Thyroid gland (tissue), 4 donors: ENCODE data around the gene NLK. TPM values are rescaled to one million over a fixed set of nuclear protein-coding genes. Genes with fewer than 3 reads are reported as not detected.

ENCODE experiments used
- DNase-seq, 2 donors: peaks; one replicate each; pipeline ENCODE4 v3.0.0-alpha.2; 2019
- H3K27ac ChIP-seq, 3 donors: fragments of 200-600 bp; sonication (generic); 1 replicate in 2 of 3; 2 replicates in 1 of 3; pipeline ENCODE4 v1.5.1; 2016 to 2019; ENCODE audit warnings: mild to moderate bottlenecking in 1 of 3, moderate library complexity in 1 of 3
- H3K27me3 ChIP-seq: fragments of 200-600 bp; sonication (generic); one replicate; pipeline ENCODE4 v1.5.1; 2019
- H3K36me3 ChIP-seq, 2 donors: fragments of 200-600 bp; sonication (generic); one replicate each; pipeline ENCODE4 v1.5.1; 2016 to 2019
- H3K4me1 ChIP-seq, 2 donors: fragments of 200-600 bp; sonication (generic); one replicate each; pipeline ENCODE4 v1.5.1; 2017 to 2019
- H3K4me3 ChIP-seq, 3 donors: fragments of 200-600 bp; sonication (generic); replicated peaks in 1 of 3; 1 replicate in 2 of 3; 2 replicates in 1 of 3; pipeline ENCODE4 v1.5.1; 2016; ENCODE audit warnings: mild to moderate bottlenecking in 1 of 3
- H3K9me3 ChIP-seq: fragments of 200-600 bp; sonication (generic); one replicate; pipeline ENCODE4 v1.5.1; 2017
- CTCF ChIP-seq, 6 experiments: fragments of 200-600 bp in 3 of 6; fragments of 450-650 bp in 3 of 6; sonication (generic) in 3 of 6; IDR thresholded peaks; one replicate each; pipeline ENCODE4 v1.5.1; 2016 to 2019; ENCODE audit warnings: antibody characterized with exemption in 6 of 6, mild to moderate bottlenecking in 2 of 6, inconsistent platforms in 1 of 6, moderate library complexity in 1 of 6
- POLR2A ChIP-seq, 2 donors: fragments of 450-650 bp; IDR thresholded peaks; one replicate each; pipeline ENCODE4 v1.6.1; 2017; ENCODE audit warnings: antibody characterized with exemption in 2 of 2, mild to moderate bottlenecking in 2 of 2, moderate library complexity in 1 of 2
- WGBS, 2 donors: methylation state at CpG; one replicate each; pipeline ENCODE4 v1.1.5; 2017; 5-methylcytosine and 5-hydroxymethylcytosine counted together
- intact Hi-C: fragments of 100-400 bp; cut with DNase I; formaldehyde crosslinking; loops from one replicate; pipeline ENCODE4 v1.15.1; 2023
- total RNA-seq, 4 donors: library from RNA; depleted of rRNA; stranded (reverse); fragments of >200 nt; gene quantifications; one replicate each; pipeline ENCODE4 v1.2.3, GENCODE V29; 2016

The NLK gene
- total RNA-seq, 4 donors from 2014 or later, result 37.7 to 54.2 (median 46.0) TPM

- WGBS, 2 donors, result 61 to 63% methylated on average over 5 of the region's 5 CpGs
These were observed 132.0 kb downstream of the NLK start for GRCh38 chr17:28174352-28175046.

GRCh38 chr17:28177351-28177750 lies 134.9 kb downstream of the NLK start:
- Histone ChIP-seq H3K27me3 (no peaks in the 10 kb centered on the region), H3K36me3 (no peaks in the 10 kb centered on the region), H3K9me3 (no peaks in the 10 kb centered on the region), H3K4me1 (peaks cover 6 to 17% of the 10 kb centered on the region in 2 donors), H3K27ac (no peak overlapping the region), H3K4me3 (no peak overlapping the region)
- 93 to 96% methylated on average over 2 of the region's 2 CpGs for WGBS, 2 donors
- no peak for DNase-seq
- intact Hi-C loops, result no loop called here
- TF ChIP-seq CTCF (IDR thresholded peaks at IDR 0.05) (no peak), POLR2A (IDR thresholded peaks at IDR 0.05) (no peak)

More at GRCh38 chr17:28174352-28175046, 132.0 kb downstream of the NLK start:
- H3K36me3 ChIP-seq, result no peaks in the 10 kb centered on the region
- intact Hi-C loops, result no loop called here
- H3K4me3 ChIP-seq, result no peak overlapping the region
- no peaks in the 10 kb centered on the region for H3K9me3 ChIP-seq
- H3K27ac ChIP-seq, result peak overlapping the region in 1 of 3 donors; percentile 33
- no peak for DNase-seq
- TF ChIP-seq POLR2A (IDR thresholded peaks at IDR 0.05) (no peak), CTCF (IDR thresholded peaks at IDR 0.05) (no peak)
- H3K4me1 ChIP-seq, result peaks cover 6 to 17% of the 10 kb centered on the region in 2 donors
- H3K27me3 ChIP-seq, result no peaks in the 10 kb centered on the region

- TF ChIP-seq CTCF (IDR thresholded peaks at IDR 0.05), result no peak
- no peak for TF ChIP-seq POLR2A (IDR thresholded peaks at IDR 0.05)
- Histone ChIP-seq H3K9me3 (no peaks in the 10 kb centered on the region), H3K4me3 (no peak overlapping the region), H3K4me1 (peaks cover 3 to 6% of the 10 kb centered on the region in 2 donors), H3K27ac (no peak overlapping the region), H3K36me3 (no peaks in the 10 kb centered on the region), H3K27me3 (no peaks in the 10 kb centered on the region)
- WGBS, 2 donors, result 93 to 94% methylated on average over 3 of the region's 3 CpGs
- no peak for DNase-seq
- intact Hi-C loops, result no loop called here
These were observed 136.3 kb downstream of the NLK start for GRCh38 chr17:28178800-28179199.

- TF ChIP-seq CTCF (IDR thresholded peaks at IDR 0.05) (no peak), POLR2A (IDR thresholded peaks at IDR 0.05) (no peak)
- intact Hi-C loops, result no loop called here
- H3K27me3 ChIP-seq, result no peaks in the 10 kb centered on the region
These were observed 138.0 kb downstream of the NLK start for GRCh38 chr17:28180449-28180848.

GRCh38 chr17:28181568-28181967 lies 139.1 kb downstream of the NLK start:
- no peaks in the 10 kb centered on the region for H3K9me3 ChIP-seq
- 95 to 96% methylated on average over 9 of the region's 9 CpGs for WGBS, 2 donors

More at GRCh38 chr17:28180449-28180848, 138.0 kb downstream of the NLK start:
- Histone ChIP-seq H3K4me1 (no peaks in the 10 kb centered on the region), H3K27ac (no peak overlapping the region), H3K4me3 (no peak overlapping the region), H3K9me3 (no peaks in the 10 kb centered on the region), H3K36me3 (no peaks in the 10 kb centered on the region)
- DNase-seq, result no peak
- WGBS, 2 donors, result 67 to 85% methylated on average over 1 of the region's 1 CpG

More at GRCh38 chr17:28181568-28181967, 139.1 kb downstream of the NLK start:
- no peak for TF ChIP-seq CTCF (IDR thresholded peaks at IDR 0.05)
- no peak for TF ChIP-seq POLR2A (IDR thresholded peaks at IDR 0.05)
- DNase-seq, result no peak
- Histone ChIP-seq H3K4me3 (no peak overlapping the region), H3K4me1 (no peaks in the 10 kb centered on the region), H3K27me3 (no peaks in the 10 kb centered on the region), H3K27ac (no peak overlapping the region), H3K36me3 (no peaks in the 10 kb centered on the region)
- intact Hi-C loops, result no loop called here
